ENCODE measurements around the gene FAXDC2. TPM values are rescaled to one million over a fixed set of nuclear protein-coding genes. Genes with fewer than 3 reads are reported as not detected.

The FAXDC2 gene
- total and polyA plus RNA-seq, 2 of the 13 experiments (the other 11 are each of a cell fraction or from before 2014, with no cell fraction given): 4.7 to 58.8 TPM

- CTCF ChIA-PET (ENCODE audit: low intra/inter-chr PET ratio, low total read pairs): no interaction called here
- BruUV-seq (replicated peaks): no TSS peak
- Histone ChIP-seq H3K4me2 (ENCODE audit: low read depth, low read length) (no peak overlapping the region), H3K79me2 (ENCODE audit: insufficient read depth, low read length) (no peaks in the 10 kb centered on the region), H2AFZ (ENCODE audit: low read length) (no peak overlapping the region), H3K4me1 (ENCODE audit: insufficient read depth, low read length) (no peaks in the 10 kb centered on the region), H3K27ac (ENCODE audit: extremely low read length, insufficient read depth, low read length) (no peak overlapping the region), H3K9ac (ENCODE audit: insufficient read depth, low read depth, low read length) (no peak overlapping the region), H3K4me3 (replicated peaks in 1 of 3; ENCODE audit: insufficient read depth in 1 of 3, low read depth in 2 of 3, low read length in 3 of 3) (no peak overlapping the region), H3K9me3 (ENCODE audit: low read length) (no peaks in the 10 kb centered on the region), H4K20me1 (ENCODE audit: insufficient read depth, low read length) (no peaks in the 10 kb centered on the region), H3K36me3 (replicated peaks in 1 of 2; ENCODE audit: control insufficient read depth in 1 of 2, insufficient read depth in 2 of 2, low read length in 2 of 2) (peaks cover 34 to 86% of the 10 kb centered on the region in 2 experiments), H3K27me3 (ENCODE audit: control insufficient read depth in 1 of 2, insufficient read depth in 2 of 2, low read length in 2 of 2) (no peaks in the 10 kb centered on the region)
- FAIRE-seq (no peak), DNase-seq (ENCODE audit: low spot score) (no peak), ATAC-seq (no peak)
- in situ Hi-C loops (cut with HindIII; ENCODE audit: extremely low pct_ligation_motif_present, low pct_unique_long_range_greater_than_20kb) (no loop called here), intact Hi-C loops (cut with micrococcal nuclease; ENCODE audit: unreplicated experiment) (no loop called here)
- TF ChIP-seq EZH2 (conservative IDR thresholded peaks at IDR 0.05; ENCODE audit: low read depth, low read length) (no peak), HMGA1 (CRISPR knock-in tag; conservative IDR thresholded peaks at IDR 0.05) (no peak), ZNF737 (CRISPR knock-in tag; IDR thresholded peaks at IDR 0.05; ENCODE audit: borderline replicate concordance) (no peak), PTBP1 (IDR thresholded peaks at IDR 0.05; ENCODE audit: low read depth, low read length, poor library complexity, severe bottlenecking) (no peak), ZNF879 (CRISPR knock-in tag; IDR thresholded peaks at IDR 0.05) (no peak), WIZ (CRISPR knock-in tag; IDR thresholded peaks at IDR 0.05) (no peak)
- POLR2A ChIA-PET: no interaction called here
Observed at GRCh38 chr5:154896562-154897165, 46.3 kb upstream of the FAXDC2 start.

DNA sequence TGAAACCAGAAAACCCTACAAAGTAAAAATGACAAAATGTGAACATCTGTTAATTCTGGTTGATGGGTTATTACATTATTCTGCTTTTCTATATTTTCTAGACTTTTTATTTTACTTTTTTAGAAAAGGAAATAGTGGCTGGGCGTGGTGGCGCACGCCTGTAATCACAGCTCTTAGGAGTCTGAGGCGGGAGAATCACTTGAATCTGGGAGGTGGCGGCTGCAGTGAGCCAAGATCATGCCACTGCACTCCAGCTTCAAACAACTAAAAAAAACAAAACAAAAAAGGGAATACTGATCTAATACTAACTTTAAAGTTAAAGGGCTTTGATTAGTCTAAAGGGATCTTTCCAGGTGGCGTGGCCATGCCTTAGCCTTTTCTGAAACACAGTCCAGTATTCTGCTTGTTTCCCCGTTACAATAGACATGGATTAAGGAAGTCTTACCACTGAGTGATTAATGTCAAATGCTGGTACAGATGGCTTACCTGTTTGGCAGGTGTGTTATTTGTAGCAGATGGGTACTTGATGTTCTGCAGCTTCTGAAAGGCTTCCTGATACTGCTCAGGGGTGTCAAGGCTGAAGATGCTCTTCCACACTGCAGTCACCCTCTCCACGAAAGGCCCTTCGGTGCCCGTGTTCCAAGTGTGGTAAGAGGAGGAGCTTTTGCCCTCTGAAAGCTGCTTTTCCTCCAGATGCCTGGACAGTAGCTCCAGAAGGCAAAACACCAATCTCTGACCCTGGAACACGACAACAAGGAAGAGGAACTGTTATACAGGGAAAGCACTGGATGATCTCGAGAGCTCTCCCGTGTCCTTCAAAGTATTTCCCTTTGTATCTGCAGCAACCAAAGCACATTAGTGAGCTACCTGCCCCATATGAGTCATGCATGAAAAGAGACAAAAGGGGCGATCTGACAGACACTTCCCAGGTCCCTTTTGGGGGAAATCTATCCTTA, 45.5 kb upstream of the FAXDC2 start:
- Histone ChIP-seq H2AFZ (ENCODE audit: low read length) (no peak overlapping the region), H3K4me2 (ENCODE audit: low read depth, low read length) (no peak overlapping the region), H4K20me1 (ENCODE audit: insufficient read depth, low read length) (no peaks in the 10 kb centered on the region), H3K79me2 (ENCODE audit: insufficient read depth, low read length) (no peaks in the 10 kb centered on the region), H3K27ac (ENCODE audit: extremely low read length, insufficient read depth, low read length) (no peak overlapping the region), H3K36me3 (replicated peaks in 1 of 2; ENCODE audit: control insufficient read depth in 1 of 2, insufficient read depth in 2 of 2, low read length in 2 of 2) (peaks cover 35 to 86% of the 10 kb centered on the region in 2 experiments), H3K4me3 (replicated peaks in 1 of 3; ENCODE audit: insufficient read depth in 1 of 3, low read depth in 2 of 3, low read length in 3 of 3) (no peak overlapping the region), H3K27me3 (ENCODE audit: control insufficient read depth in 1 of 2, insufficient read depth in 2 of 2, low read length in 2 of 2) (no peaks in the 10 kb centered on the region), H3K9ac (ENCODE audit: insufficient read depth, low read depth, low read length) (no peak overlapping the region), H3K9me3 (ENCODE audit: low read length) (no peaks in the 10 kb centered on the region), H3K4me1 (ENCODE audit: insufficient read depth, low read length) (no peaks in the 10 kb centered on the region)
- peak; percentile 15 for FAIRE-seq
- BruUV-seq (replicated peaks): no TSS peak
- ATAC-seq: no peak
- POLR2A ChIA-PET: no interaction called here
- CTCF ChIA-PET (ENCODE audit: low intra/inter-chr PET ratio, low total read pairs): no interaction called here
- no peak for DNase-seq (ENCODE audit: low spot score)
- WGBS (ENCODE audit: low lambda C conversion rate): 95% methylated on average over 14 of the region's 14 CpGs
- intact Hi-C loops (cut with micrococcal nuclease; ENCODE audit: unreplicated experiment): no loop called here
- in situ Hi-C loops (cut with HindIII; ENCODE audit: extremely low pct_ligation_motif_present, low pct_unique_long_range_greater_than_20kb): no loop called here
- TF ChIP-seq MTERF4 (CRISPR knock-in tag; IDR thresholded peaks at IDR 0.05): no peak
- TF ChIP-seq ZNF33B (CRISPR knock-in tag; IDR thresholded peaks at IDR 0.05): no peak
- no peak for TF ChIP-seq ZNF652 (CRISPR knock-in tag; IDR thresholded peaks at IDR 0.05; ENCODE audit: borderline replicate concordance, low read depth)
- TF ChIP-seq CBX5 (CRISPR knock-in tag; IDR thresholded peaks at IDR 0.05; ENCODE audit: borderline replicate concordance): no peak
- no peak for TF ChIP-seq ZNF24 (IDR thresholded peaks at IDR 0.05)
- no peak for TF ChIP-seq RAD21 (CRISPR knock-in tag; IDR thresholded peaks at IDR 0.05)
- TF ChIP-seq ZNF567 (CRISPR knock-in tag; IDR thresholded peaks at IDR 0.05; ENCODE audit: borderline replicate concordance): no peak
- no peak for TF ChIP-seq KDM1A (CRISPR knock-in tag; IDR thresholded peaks at IDR 0.05)
- no peak for TF ChIP-seq HMG20B (CRISPR knock-in tag; conservative IDR thresholded peaks at IDR 0.05)
- TF ChIP-seq ZFP41 (CRISPR knock-in tag; IDR thresholded peaks at IDR 0.05; ENCODE audit: borderline replicate concordance): no peak
- TF ChIP-seq RBAK (CRISPR knock-in tag; IDR thresholded peaks at IDR 0.05): no peak
- TF ChIP-seq ZNF674 (CRISPR knock-in tag; IDR thresholded peaks at IDR 0.05; ENCODE audit: low read depth): no peak

Measured in HepG2 (cell line).